Glutamatergic neuron (in vitro differentiated cells): ENCODE measurements around the gene MCHR1. TPM values are rescaled to one million over a fixed set of nuclear protein-coding genes. Genes with fewer than 3 reads are reported as not detected.
A peak's percentile ranks its signal among the peaks of the same experiment; 100 is the strongest.
"Not testable (repeated sequence)": the region's sequence is repeated elsewhere in the genome, so short reads cannot be mapped to it uniquely, and the experiment has no call there.

Experiments used
- DNase-seq: peaks from one replicate; pipeline ENCODE4 v3.0.0; 2022
- H3K27ac Mint-ChIP-seq: one replicate; pipeline ENCODE4 v1.8.0; 2020; ENCODE audit warnings: mild to moderate bottlenecking, mixed read lengths, inconsistent platforms; ENCODE audit not compliant: unreplicated experiment
- H3K27me3 Mint-ChIP-seq: one replicate; pipeline ENCODE4 v1.8.0; 2020; ENCODE audit warnings: mild to moderate bottlenecking, moderate library complexity, mixed read lengths, inconsistent platforms; ENCODE audit not compliant: unreplicated experiment
- H3K36me3 Mint-ChIP-seq: one replicate; pipeline ENCODE4 v1.8.0; 2020; ENCODE audit warnings: mild to moderate bottlenecking, mixed read lengths, inconsistent platforms; ENCODE audit not compliant: unreplicated experiment
- H3K4me1 Mint-ChIP-seq: one replicate; pipeline ENCODE4 v1.8.0; 2020; ENCODE audit warnings: mild to moderate bottlenecking, low read depth, mixed read lengths, inconsistent platforms; ENCODE audit not compliant: unreplicated experiment
- H3K4me3 Mint-ChIP-seq: one replicate; pipeline ENCODE4 v1.8.0; 2020; ENCODE audit warnings: mild to moderate bottlenecking, mixed read lengths, inconsistent platforms; ENCODE audit not compliant: unreplicated experiment
- H3K9me3 Mint-ChIP-seq: one replicate; pipeline ENCODE4 v1.8.0; 2020; ENCODE audit warnings: mild to moderate bottlenecking, moderate library complexity, mixed read lengths, inconsistent platforms; ENCODE audit not compliant: unreplicated experiment
- total RNA-seq: library from RNA; stranded (reverse); fragmentation: NEBNext Ultra II Directional; extraction: Animal tissue kit (Norgen Biotek cat#: 25700); gene quantifications from one replicate; pipeline ENCODE4 v1.2.1, GENCODE V29; 2021; ENCODE audit not compliant: unreplicated experiment
- TF ChIP-seq, protein P1 (sequence below): fragments of 200-600 bp; sonication (generic); IDR thresholded peaks from one replicate; pipeline ENCODE4 v1.5.0; 2021; ENCODE audit not compliant: partially characterized antibody, unreplicated experiment

Gene MCHR1
- total RNA-seq, 1 donor from 2014 or later = 1.7 TPM

DNA sequence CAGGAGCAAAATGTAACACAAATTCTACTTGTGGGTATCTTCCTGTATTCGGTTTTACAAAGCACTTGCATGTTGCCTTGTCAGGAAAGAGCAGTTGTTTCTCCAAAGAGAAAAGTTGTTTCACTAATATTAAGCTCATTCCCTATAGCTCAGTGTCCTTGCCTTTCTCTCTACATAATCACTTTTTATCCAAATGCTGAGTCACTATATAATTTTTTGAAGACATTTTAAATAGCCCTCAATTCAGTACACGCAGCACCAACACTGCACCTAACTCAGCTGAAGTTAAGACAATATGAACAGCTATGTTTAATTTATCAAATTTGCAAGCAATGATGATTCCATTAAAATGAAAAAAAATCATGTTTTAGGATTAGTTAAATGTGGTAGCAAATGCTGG lies 28.2 kb upstream of the MCHR1 start:
- DNase-seq = no peak
- H3K4me1 Mint-ChIP-seq = peaks cover 14% of the 10 kb centered on the region
- TF ChIP-seq, protein P1, sequence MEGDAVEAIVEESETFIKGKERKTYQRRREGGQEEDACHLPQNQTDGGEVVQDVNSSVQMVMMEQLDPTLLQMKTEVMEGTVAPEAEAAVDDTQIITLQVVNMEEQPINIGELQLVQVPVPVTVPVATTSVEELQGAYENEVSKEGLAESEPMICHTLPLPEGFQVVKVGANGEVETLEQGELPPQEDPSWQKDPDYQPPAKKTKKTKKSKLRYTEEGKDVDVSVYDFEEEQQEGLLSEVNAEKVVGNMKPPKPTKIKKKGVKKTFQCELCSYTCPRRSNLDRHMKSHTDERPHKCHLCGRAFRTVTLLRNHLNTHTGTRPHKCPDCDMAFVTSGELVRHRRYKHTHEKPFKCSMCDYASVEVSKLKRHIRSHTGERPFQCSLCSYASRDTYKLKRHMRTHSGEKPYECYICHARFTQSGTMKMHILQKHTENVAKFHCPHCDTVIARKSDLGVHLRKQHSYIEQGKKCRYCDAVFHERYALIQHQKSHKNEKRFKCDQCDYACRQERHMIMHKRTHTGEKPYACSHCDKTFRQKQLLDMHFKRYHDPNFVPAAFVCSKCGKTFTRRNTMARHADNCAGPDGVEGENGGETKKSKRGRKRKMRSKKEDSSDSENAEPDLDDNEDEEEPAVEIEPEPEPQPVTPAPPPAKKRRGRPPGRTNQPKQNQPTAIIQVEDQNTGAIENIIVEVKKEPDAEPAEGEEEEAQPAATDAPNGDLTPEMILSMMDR = no peak
- H3K27me3 Mint-ChIP-seq = peaks cover 5% of the 10 kb centered on the region
- H3K27ac Mint-ChIP-seq = no peak overlapping the region
- no peaks in the 10 kb centered on the region for H3K36me3 Mint-ChIP-seq
- no peak overlapping the region for H3K4me3 Mint-ChIP-seq
- H3K9me3 Mint-ChIP-seq = peaks cover 9% of the 10 kb centered on the region

DNA sequence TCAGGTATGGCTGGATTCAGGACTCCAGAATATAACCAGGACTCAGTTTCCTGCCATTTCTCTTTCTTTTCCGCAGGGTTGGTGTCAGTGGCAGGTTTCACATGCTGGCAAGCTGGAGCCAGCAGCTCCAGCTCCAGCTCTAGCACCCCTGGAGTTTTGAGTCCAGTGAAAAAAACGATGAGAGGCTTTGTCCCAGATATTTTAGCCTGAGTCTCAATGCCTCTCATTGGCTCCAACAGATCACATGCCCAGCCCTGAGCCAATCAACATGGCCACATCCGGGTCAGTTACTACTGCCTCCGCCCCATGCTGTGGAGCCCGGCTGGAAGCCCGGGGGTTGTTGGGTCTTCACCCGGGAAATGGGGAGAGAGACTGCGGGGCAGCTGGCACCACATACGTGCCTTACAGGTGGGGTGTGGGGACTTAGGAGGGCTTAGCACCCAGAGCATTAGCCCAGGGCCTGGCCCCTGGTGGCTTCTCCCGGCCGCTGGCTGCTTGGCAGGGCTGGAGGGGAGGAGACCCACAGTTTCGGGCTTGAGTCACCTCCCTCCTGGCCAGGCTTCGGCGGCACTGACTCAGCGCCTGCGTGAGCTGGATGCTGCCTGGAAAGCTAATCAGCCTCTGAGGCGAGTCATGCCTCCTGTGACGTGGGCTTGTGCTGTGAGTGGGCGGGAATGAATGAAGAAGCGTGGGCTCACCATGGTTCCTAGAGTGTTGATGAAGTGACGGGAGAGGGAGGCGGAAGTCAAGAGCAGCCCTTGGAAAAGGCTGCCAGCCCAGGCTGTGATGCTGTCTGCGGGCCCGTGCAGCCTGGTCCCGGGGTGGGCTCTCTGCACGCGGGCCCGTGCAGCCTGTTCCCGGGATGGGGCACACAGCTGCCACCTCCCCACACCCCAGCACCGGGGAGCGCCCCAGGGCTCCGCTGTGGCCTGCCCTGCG lies 27.5 kb upstream of the MCHR1 start:
- H3K36me3 Mint-ChIP-seq = no peaks in the 10 kb centered on the region
- no peak overlapping the region for H3K4me3 Mint-ChIP-seq
- peaks cover 14% of the 10 kb centered on the region for H3K4me1 Mint-ChIP-seq
- TF ChIP-seq, protein P1 = no peak
- H3K9me3 Mint-ChIP-seq = peaks cover 9% of the 10 kb centered on the region
- DNase-seq = no peak
- H3K27ac Mint-ChIP-seq = no peak overlapping the region
- H3K27me3 Mint-ChIP-seq = peaks cover 5% of the 10 kb centered on the region

DNA sequence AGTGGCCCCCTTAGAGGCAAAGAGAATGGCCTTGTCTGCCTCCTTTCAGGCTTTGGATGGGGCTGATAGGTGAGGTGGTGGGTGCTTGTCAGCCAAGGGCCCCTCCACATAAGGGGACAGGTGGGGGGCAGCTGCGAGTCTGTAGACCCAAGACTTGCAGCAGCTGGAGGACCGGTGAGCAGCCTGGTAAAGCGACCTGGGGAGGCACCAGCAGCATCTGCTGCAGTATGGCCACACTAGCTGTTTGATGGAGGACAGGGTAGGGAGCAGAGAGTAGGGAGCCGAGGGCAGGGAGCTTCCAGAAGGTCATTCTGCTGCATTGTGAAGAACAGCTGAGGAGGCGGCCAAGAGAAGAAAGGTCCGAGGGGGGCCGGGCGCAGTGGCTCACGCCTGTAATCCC lies 25.9 kb upstream of the MCHR1 start:
- peak overlapping the region; percentile 52 for H3K27ac Mint-ChIP-seq
- H3K4me3 Mint-ChIP-seq = peak overlapping the region; percentile 30
- peaks cover 6% of the 10 kb centered on the region for H3K9me3 Mint-ChIP-seq
- TF ChIP-seq, protein P1 = no peak
- no peaks in the 10 kb centered on the region for H3K36me3 Mint-ChIP-seq
- H3K27me3 Mint-ChIP-seq = peaks cover 5% of the 10 kb centered on the region
- no peak for DNase-seq
- H3K4me1 Mint-ChIP-seq = peaks cover 14% of the 10 kb centered on the region

DNA sequence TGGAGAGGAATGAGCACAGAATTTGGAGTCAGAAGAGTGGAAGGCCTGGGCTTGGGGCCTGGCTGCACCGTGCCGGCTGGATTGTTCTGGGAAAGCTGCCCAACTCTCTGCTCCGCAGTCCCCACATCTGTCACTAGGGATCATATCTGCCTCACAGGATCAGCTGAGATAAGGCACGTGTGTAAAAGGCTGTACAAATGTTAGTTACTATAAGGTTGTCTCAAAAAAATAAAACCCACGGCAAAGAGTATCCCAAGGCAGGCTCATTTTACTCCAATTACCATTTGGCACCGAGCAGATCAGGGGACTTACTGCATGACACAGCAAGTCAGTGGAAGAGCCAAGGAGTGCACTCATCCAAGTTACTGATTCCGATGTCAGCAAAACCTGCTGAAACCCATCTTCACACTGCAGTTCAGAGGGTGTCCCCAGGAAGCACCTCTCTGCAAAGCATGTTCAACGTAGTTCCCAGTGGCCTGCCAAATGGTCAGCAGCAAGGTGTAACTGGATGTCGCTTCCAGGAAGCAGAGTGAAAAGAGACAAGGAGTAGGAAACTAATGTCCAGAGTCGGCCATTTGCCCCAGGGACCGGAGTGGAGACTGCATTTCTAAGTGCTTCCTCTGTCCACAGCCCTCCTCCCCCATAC lies 24.6 kb upstream of the MCHR1 start:
- Mint-ChIP-seq H3K4me1 (peaks cover 20% of the 10 kb centered on the region), H3K27ac (peak overlapping the region; percentile 9), H3K27me3 (peaks cover 7% of the 10 kb centered on the region), H3K4me3 (no peak overlapping the region), H3K36me3 (peaks cover 3% of the 10 kb centered on the region), H3K9me3 (peaks cover 6% of the 10 kb centered on the region)
- peak; percentile 52 for DNase-seq
- TF ChIP-seq, protein P1 = no peak

DNA sequence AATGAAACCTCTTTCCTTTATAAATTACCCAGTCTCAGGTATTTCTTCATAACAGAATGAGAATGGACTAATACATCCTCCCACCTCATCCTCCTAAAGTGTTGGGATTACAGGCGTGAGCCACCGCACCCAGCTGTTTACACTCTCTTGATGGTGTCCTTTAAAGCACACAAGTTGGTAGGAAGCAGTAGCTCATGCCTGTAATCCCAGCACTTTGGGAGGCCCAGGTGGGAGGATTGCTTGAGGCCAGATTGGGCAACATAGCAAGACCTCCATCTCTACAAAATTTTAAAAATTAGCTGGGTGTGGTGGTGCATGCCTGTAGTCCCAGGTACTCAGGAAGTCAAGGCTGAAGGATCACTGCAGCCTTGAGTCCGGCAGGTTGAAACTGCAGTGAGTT lies 23.3 kb upstream of the MCHR1 start:
- not testable (repeated sequence) for H3K9me3 Mint-ChIP-seq, H3K36me3 Mint-ChIP-seq, DNase-seq, H3K27me3 Mint-ChIP-seq, H3K27ac Mint-ChIP-seq, H3K4me3 Mint-ChIP-seq
- peaks cover 21% of the 10 kb centered on the region for H3K4me1 Mint-ChIP-seq

DNA sequence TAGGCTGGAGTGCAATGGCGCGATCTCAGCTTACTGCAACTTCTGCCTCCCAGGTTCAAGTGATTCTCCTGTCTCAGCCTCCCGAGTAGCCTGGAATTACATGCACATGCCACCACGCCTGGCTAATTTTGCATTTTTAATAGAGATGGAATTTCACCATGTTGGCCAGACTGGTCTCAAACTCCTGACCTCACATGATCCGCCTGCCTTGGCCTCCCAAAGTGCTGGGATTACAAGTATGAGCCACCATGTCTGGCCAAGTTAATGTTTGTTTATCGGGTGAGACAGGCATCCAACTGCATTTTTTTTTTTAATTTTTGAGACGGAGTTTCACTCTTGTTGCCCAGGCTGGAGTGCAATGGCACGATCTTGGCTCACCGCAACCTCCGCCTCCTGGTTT lies 22.6 kb upstream of the MCHR1 start:
- not testable (repeated sequence) for H3K9me3 Mint-ChIP-seq, H3K36me3 Mint-ChIP-seq, H3K27ac Mint-ChIP-seq

More for the DNA sequence above, 22.6 kb upstream of the MCHR1 start:
- peaks cover 20% of the 10 kb centered on the region for H3K4me1 Mint-ChIP-seq
- DNase-seq, H3K4me3 Mint-ChIP-seq, H3K27me3 Mint-ChIP-seq: not testable (repeated sequence)
